ENCODE data around the gene MXRA7.

GRCh38 chr17:76716146-76716838, 5.5 kb upstream of the MXRA7 start:
- no peak for TF ChIP-seq EZH2phosphoT487 (IDR thresholded peaks at IDR 0.05; ENCODE audit: insufficient read depth, low read depth)
- no peak for TF ChIP-seq EZH2 (IDR thresholded peaks at IDR 0.05; ENCODE audit: insufficient read depth, poor library complexity, severe bottlenecking)
